ENCODE results near the gene MAN1B1. TPM values are rescaled to one million over a fixed set of nuclear protein-coding genes. Genes with fewer than 3 reads are reported as not detected.

The MAN1B1 gene
- polyA plus RNA-seq, 3 donors, result 29.3 to 38.2 (median 33.3) TPM

- no peak overlapping the region for H2AFZ ChIP-seq (ENCODE audit: insufficient read depth, low read depth, low read length, poor library complexity, severe bottlenecking)
- H3K27me3 ChIP-seq (ENCODE audit: control insufficient read depth in 2 of 2, insufficient read depth in 2 of 2, low read length in 2 of 2), result peaks cover 14 to 37% of the 10 kb centered on the region in 2 donors
- no peaks in the 10 kb centered on the region for H3K36me3 ChIP-seq (replicated peaks in 1 of 2; ENCODE audit: control insufficient read depth in 1 of 2, insufficient read depth in 2 of 2, low read length in 2 of 2)
- H3K4me3 Mint-ChIP-seq, result peak overlapping the region in 1 of 2 donors; percentile 1
- H3K79me2 ChIP-seq (ENCODE audit: insufficient read depth, low read length), result no peaks in the 10 kb centered on the region
- peaks cover 43 to 64% (median 48%) of the 10 kb centered on the region in 3 donors for H3K27me3 Mint-ChIP-seq (ENCODE audit: low read depth in 3 of 3)
- no peaks in the 10 kb centered on the region for H3K4me1 ChIP-seq (ENCODE audit: control insufficient read depth in 1 of 2, insufficient read depth in 2 of 2, low read length in 2 of 2)
- H3K27ac Mint-ChIP-seq, result no peak overlapping the region
- H3K9me3 Mint-ChIP-seq, result peaks cover 0 to 7% (median 1%) of the 10 kb centered on the region in 7 donors
- no peak for TF ChIP-seq CTCF (IDR thresholded peaks at IDR 0.05)
- no peaks in the 10 kb centered on the region for H4K20me1 ChIP-seq (ENCODE audit: insufficient read depth, low read length)
- intact Hi-C loops (cut with micrococcal nuclease), result no loop called here
- no peak overlapping the region for H3K27ac ChIP-seq (ENCODE audit: low read depth in 1 of 2, low read length in 2 of 2)
- H3K4me3 ChIP-seq (replicated peaks in 1 of 3; ENCODE audit: low read depth in 2 of 3, low read length in 3 of 3), result no peak overlapping the region
- H3K9ac ChIP-seq (ENCODE audit: insufficient read depth, low read length, poor library complexity, severe bottlenecking), result no peak overlapping the region
- H3K4me1 Mint-ChIP-seq, result no peaks in the 10 kb centered on the region
- DNase-seq, result no peak
- H3K36me3 Mint-ChIP-seq, result peaks cover 0 to 2% of the 10 kb centered on the region in 2 donors
- H3K4me2 ChIP-seq (replicated peaks; ENCODE audit: extremely low read depth, low read length, poor library complexity, severe bottlenecking), result no peak overlapping the region
- WGBS (ENCODE audit: insufficient coverage), result 84% methylated on average over 20 of the region's 24 CpGs
- H3K9me3 ChIP-seq (replicated peaks in 1 of 2; ENCODE audit: control insufficient read depth in 1 of 2, insufficient read depth in 1 of 2, low read length in 2 of 2), result peaks cover 0 to 10% of the 10 kb centered on the region in 2 donors
Observed at GRCh38 chr9:137141976-137142936, 55.5 kb downstream of the MAN1B1 start.

- Histone ChIP-seq H3K27ac (ENCODE audit: low read depth in 1 of 2, low read length in 2 of 2) (no peak overlapping the region), H3K9ac (ENCODE audit: insufficient read depth, low read length, poor library complexity, severe bottlenecking) (no peak overlapping the region), H3K9me3 (replicated peaks in 1 of 2; ENCODE audit: control insufficient read depth in 1 of 2, insufficient read depth in 1 of 2, low read length in 2 of 2) (peaks cover 0 to 3% of the 10 kb centered on the region in 2 donors), H3K4me2 (replicated peaks; ENCODE audit: extremely low read depth, low read length, poor library complexity, severe bottlenecking) (no peak overlapping the region), H3K79me2 (ENCODE audit: insufficient read depth, low read length) (no peaks in the 10 kb centered on the region), H3K27me3 (ENCODE audit: control insufficient read depth in 2 of 2, insufficient read depth in 2 of 2, low read length in 2 of 2) (peaks cover 7 to 28% of the 10 kb centered on the region in 2 donors), H3K4me1 (ENCODE audit: control insufficient read depth in 1 of 2, insufficient read depth in 2 of 2, low read length in 2 of 2) (no peaks in the 10 kb centered on the region), H4K20me1 (ENCODE audit: insufficient read depth, low read length) (no peaks in the 10 kb centered on the region), H3K36me3 (replicated peaks in 1 of 2; ENCODE audit: control insufficient read depth in 1 of 2, insufficient read depth in 2 of 2, low read length in 2 of 2) (no peaks in the 10 kb centered on the region), H2AFZ (ENCODE audit: insufficient read depth, low read depth, low read length, poor library complexity, severe bottlenecking) (no peak overlapping the region), H3K4me3 (replicated peaks in 1 of 3; ENCODE audit: low read depth in 2 of 3, low read length in 3 of 3) (no peak overlapping the region)
- Mint-ChIP-seq H3K4me1 (no peaks in the 10 kb centered on the region), H3K27me3 (ENCODE audit: low read depth in 3 of 3) (peaks cover 30 to 54% (median 38%) of the 10 kb centered on the region in 3 donors), H3K27ac (peak overlapping the region in 1 of 7 donors; percentile 50), H3K36me3 (peaks cover 0 to 2% of the 10 kb centered on the region in 2 donors), H3K9me3 (peaks cover 0 to 6% (median 1%) of the 10 kb centered on the region in 7 donors), H3K4me3 (no peak overlapping the region)
- no peak for TF ChIP-seq CTCF (IDR thresholded peaks at IDR 0.05)
- no peak for DNase-seq
- 21% methylated on average over 2 of the region's 4 CpGs for WGBS (ENCODE audit: insufficient coverage)
- intact Hi-C loops (cut with micrococcal nuclease), result no loop called here
Observed at GRCh38 chr9:137143459-137143858, 56.7 kb downstream of the MAN1B1 start.
